Transverse colon (tissue), 4 donors: ENCODE data around the gene DKK3.

Experiments
- CTCF ChIP-seq, 5 experiments: fragments of 200-600 bp in 3 of 5; fragments of 450-650 bp in 2 of 5; sonication (generic) in 3 of 5; IDR thresholded peaks; 1 replicate in 2 of 5; 2 replicates in 3 of 5; pipeline ENCODE4 v1.5.1; 2016 to 2017; ENCODE audit warnings: antibody characterized with exemption in 5 of 5, inconsistent platforms in 3 of 5, mild to moderate bottlenecking in 2 of 5, moderate library complexity in 1 of 5
- EP300 ChIP-seq: sonication (generic); formaldehyde crosslinking; IDR thresholded peaks from one replicate; pipeline ENCODE4 v1.6.1; 2017; ENCODE audit warnings: antibody characterized with exemption, low read depth
- POLR2A ChIP-seq: fragments of 450-650 bp; IDR thresholded peaks from one replicate; pipeline ENCODE4 v1.6.1; 2016; ENCODE audit warnings: antibody characterized with exemption, mild to moderate bottlenecking, moderate library complexity
- POLR2AphosphoS5 ChIP-seq, 3 donors: sonication (generic); formaldehyde crosslinking; IDR thresholded peaks; one replicate each; pipeline ENCODE4 v1.6.1; 2016; ENCODE audit warnings: antibody characterized with exemption in 3 of 3

- TF ChIP-seq CTCF (IDR thresholded peaks at IDR 0.05): no peak
- TF ChIP-seq EP300: no peak
- no peak for TF ChIP-seq POLR2A
- no peak for TF ChIP-seq POLR2AphosphoS5 (IDR thresholded peaks at IDR 0.05)
Measured at GRCh38 chr11:11978098-11978637, 30.3 kb downstream of the DKK3 start.
